GM12892 (cell line): ENCODE results near the gene ABCB6.

ENCODE experiments used
- POLR2A ChIP-seq: IDR thresholded peaks from 2 replicates; pipeline ENCODE4 v1.6.1; 2011; ENCODE audit warnings: low read depth, low read length, control low read depth
- POLR2AphosphoS5 ChIP-seq: IDR thresholded peaks from 2 replicates; pipeline ENCODE4 v1.6.1; 2011; ENCODE audit warnings: low read depth, low read length, control low read depth
- TAF1 ChIP-seq: IDR thresholded peaks from 2 replicates; pipeline ENCODE4 v1.6.1; 2011; ENCODE audit warnings: low read depth, mild to moderate bottlenecking, control low read depth, low read length, borderline replicate concordance

DNA sequence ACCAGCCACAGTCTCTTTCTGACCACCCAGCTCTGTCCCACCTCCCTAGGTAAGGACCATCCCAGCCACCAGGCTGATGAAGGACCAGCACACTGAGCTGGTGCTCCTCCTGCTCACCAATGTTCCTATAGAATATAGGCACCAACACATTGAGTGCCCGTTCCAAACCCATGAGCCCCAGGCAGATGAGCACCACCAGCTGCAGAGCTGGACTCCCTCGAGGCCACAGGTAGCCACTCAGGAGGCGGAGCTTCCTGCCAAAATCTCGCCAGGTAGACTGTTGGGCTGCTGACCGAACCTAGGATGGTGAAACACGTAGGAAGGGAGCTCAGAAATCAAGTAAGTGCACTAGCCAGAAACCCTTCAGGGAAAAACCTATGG lies 2.2 kb downstream of the ABCB6 start:
- TF ChIP-seq POLR2AphosphoS5 = no peak
- TF ChIP-seq TAF1 = no peak
- no peak for TF ChIP-seq POLR2A
